CD4-positive, alpha-beta T cell treated with Interleukin-6 for 4 hours (primary cell): ENCODE data around the gene VAPB.
"Not testable (repeated sequence)": the region's sequence is repeated elsewhere in the genome, so short reads cannot be mapped to it uniquely, and the experiment has no call there.

Experiments used
- DNase-seq: peaks from one replicate; pipeline ENCODE4 v3.0.0-alpha.2; 2020; ENCODE audit warnings: mixed read lengths

The VAPB gene

DNA sequence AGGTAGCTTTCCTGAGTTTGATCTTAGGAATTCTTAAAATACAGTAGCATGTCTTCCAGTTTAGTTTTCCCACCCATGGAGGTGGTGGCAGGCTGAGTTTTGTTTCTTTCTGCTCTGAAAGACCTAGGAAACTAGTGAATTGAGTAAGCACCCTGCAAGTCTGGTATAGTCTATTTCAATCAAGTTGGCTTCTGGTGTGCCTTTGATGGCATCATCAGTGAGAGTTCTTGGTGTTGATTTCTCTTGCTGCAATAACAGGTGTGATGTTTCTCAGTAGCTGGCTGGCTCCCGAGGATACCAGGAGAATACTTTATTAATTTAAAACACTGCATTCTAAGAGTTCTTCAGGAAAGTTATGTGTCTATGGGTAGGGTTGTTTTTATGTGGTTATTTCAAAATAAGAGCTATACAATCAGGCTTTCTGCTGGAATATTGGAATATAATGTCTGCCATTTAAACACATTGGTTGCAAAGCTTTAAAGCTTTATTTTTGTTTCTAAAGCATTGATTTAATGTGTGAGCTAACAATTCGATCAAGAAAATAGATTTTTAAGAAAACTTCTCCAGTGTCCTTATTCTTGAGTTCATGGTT is 19.0 kb downstream of the VAPB start:
- DNase-seq, result peak; percentile 29

DNA sequence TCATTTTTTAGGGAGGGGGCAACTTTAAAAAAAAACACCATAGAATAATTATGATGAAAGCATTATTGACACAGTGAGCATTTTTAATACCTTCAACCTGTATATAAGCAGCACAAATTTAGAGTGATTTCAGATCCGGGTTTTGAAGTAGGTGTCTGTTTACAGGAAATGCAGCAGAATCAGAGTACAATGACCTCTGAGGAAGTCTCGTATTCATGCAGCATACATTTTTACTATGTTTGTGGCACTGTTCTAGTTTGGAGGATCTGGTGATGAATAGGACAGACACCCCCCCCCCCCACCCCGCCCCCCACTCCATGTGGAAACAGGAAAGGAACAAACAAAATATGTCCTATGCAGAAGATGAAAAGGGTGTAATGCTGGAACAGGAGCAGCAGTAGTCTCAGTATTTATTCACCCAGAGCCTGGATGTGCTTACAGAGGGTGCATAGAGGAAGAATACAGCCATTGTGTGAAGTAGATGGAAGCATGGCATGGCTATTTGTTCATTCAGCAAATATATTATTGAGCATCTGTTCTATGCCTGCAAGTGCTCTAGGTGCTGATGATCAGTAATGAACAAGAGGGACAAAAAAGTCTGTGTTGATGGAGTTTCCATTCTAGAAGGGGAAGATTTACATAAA is 19.7 kb downstream of the VAPB start:
- DNase-seq, result peak; percentile 30

DNA sequence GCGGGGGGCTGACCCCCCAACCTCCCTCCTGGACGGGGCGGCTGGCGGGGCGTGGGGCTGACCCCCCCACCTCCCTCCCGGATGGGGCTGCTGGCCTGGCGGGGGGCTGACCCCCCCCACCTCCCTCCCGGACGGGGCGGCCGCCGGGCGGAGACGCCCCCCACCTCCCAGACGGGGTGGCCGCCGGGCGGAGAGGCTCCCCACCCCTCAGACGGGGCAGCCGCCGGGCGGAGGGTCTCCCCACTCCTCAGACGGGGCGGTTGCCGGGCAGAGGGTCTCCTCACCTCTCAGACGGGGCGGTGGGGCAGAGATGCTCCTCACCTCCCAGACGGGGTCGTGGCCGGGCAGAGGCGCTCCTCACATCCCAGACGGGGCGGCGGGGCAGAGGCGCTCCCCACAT is 25.2 kb downstream of the VAPB start:
- DNase-seq, result not testable (repeated sequence)

DNA sequence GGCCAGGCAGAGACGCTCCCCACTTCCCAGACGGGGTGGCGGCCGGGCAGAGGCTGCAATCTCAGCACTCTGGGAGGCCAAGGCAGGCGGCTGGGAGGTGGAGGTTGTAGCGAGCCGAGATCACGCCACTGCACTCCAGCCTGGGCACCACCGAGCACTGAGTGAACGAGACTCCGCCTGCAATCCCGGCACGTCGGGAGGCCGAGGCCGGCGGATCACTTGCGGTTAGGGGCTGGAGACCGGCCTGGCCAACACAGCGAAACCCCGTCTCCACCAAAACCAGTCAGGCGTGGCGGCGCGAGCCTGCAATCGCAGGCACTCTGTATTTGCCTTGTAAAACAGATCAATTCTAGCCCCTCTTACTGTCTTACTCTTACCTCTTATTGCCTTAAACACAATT is 25.8 kb downstream of the VAPB start:
- not testable (repeated sequence) for DNase-seq

DNA sequence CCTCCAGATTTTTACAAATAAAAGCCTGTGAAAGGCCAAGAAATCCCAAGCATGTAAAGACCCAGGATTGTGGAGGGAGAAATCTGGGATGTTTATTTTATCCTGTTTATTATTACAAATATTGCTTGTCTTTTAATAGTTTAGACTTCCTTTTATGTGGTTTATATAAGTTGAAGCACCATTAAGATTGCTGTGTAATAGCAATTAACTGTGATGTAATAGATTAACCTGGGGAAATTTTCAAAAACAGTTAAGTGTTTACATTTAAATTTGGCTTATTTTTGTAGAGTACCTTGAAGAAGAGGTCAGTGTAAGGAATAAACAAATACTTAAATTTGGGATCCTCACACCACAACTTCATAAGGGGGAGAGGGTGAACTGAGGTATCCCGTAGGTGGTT is 27.0 kb downstream of the VAPB start:
- no peak for DNase-seq

DNA sequence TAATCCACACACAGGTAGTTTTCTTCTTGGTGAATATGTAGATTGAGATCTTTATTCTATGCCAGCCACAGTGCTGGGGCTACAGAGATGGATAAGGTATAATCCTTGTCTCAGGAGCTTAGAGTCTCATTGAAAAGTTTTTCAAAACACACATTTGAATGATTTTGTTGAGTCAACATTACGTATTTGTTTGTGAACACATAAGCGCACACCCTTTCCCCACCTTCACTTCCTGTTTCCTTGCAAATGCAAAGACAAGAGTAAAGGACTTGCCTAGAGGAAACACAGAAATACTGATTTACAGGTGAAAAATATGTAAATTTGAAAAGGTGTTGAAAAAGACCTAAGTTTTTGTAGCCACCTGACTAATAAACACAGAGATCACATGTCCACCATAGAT is 27.8 kb downstream of the VAPB start:
- DNase-seq, result peak; percentile 18

DNA sequence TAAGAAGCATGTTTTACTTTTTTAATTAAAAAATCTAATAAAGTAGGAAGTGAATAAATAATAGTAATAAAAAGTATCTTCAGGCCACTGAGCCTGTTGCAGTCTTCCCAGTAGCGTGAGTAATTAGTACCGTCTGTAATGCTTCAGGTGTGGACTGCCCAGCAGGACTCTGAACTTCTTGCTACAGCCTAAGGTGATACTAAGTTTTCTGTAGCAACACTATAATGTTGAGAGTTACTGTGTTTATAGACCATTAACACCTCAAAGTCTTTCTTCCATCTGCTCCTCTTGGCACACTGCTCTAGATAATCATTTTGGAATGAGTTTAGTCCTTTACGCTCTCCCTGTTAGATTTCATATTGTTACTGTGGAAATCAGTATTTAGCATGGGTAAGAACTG is 28.4 kb downstream of the VAPB start:
- no peak for DNase-seq

DNA sequence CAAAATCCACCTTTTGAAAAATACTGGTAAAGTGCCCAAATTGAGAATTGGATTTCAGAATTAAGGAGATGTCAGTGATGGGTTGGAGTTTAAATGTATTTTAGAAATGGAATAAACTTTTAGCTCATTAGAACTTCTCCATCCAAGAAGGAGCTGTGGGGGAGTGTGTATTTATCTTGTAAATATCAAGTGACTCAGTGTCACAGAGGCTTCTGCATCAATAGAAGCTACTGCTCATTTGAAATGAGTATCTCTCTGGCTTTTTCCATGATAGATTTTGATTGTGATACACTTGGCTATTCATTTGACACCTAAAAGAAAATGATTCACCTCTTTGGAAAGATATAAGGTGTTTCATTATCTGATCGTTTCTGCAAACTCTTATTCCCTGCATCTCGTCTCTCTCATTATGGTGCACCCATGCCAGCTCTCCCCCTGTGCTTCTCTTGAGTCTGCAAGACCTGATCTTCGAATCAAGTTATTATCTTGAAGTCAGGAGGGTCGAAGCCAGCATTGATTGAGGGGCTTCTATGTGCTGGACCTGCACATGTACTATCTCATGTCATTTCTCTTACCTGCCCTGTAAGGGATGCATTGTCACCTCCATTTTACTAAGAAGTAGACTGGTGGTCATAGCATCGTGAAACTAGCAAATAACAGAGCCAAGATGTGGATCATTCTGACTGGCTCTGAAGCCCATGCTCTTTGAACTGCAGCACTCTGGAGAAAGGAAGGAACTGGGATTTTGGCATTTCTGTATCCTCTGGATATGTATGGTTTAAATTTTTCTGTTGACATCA is 30.1 kb downstream of the VAPB start:
- no peak for DNase-seq

DNA sequence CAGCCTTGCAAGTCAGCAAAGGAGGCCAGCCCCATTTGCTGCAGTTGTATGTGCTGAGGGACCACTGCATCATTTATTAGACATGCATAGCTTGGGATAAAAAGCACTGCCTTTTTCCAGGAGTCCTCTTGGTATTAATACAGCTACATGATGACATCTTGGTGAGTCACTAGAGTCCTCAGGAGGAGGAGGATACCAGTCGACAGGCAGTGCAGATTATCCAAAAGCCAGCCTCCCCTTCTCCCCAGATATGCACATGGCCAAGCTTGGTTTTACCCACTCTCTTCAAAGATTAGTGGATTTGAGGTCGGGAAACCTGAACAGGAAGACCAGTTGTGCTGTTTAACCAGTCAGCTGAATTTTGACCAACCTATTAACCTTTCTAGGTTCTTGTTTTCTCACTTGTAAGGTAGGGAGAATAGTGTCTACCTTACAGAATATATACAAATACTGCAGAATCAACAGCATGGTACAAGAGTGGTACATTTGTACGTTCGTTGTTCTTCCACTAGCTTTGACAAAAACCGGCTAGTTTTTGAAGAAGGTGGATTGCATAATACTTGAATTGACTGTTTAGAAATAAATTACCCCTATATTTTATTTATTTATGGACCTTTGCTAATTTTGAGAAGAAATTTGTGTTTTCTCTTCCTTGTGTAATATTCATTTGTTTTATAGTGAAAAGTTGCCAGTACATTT is 31.9 kb downstream of the VAPB start:
- no peak for DNase-seq

DNA sequence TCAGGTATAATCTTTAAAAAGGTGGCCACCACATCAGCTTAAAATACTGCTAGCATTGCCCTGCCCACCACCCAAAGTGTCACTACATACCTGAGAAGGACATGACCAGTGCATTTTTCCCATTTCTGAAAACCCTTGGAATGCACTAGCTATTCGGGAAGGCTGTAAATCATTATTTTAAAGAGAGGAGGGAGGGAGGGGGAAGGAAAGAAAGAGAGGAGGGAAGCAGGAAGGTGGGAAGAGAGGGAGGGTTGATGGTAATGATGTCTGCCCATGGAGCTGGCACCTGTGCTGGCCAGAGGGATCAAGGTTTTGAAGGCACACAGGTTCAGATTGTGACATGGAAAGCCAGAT is 32.4 kb downstream of the VAPB start:
- no peak for DNase-seq

DNA sequence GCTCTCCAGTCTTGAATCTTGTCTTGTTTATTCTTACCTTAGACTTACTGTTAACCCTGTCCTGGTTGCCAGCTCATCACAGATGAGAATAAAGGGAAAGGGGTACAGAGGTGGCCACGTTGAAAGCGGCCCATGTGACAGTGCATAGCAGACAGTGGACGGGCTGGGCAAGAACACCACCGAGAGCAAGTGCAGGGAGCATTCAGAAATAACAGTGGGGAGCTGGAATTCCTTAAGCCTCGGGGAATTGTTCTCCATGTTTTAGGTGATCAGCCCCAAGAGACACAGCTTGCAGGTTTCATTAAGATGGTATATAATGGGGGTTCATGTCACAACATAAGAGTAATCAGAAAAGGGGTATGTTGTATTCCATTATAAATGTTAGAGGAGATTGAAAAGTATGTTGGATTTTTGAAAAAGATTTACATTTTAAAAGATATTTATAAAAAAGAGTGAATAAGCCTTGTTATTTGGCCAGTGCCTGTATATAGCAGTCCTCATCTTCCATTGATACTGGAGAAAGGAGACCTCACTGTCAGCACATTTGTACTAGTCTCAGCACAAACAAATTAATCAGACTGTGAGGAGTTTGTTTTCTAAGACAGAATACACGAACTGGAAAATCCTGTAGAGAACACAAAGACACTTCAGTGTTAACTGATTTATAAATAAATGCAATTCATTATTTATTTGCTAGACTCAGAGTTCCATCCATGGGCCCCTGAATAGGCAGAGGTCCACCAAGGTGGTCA is 35.4 kb downstream of the VAPB start:
- DNase-seq, result no peak

DNA sequence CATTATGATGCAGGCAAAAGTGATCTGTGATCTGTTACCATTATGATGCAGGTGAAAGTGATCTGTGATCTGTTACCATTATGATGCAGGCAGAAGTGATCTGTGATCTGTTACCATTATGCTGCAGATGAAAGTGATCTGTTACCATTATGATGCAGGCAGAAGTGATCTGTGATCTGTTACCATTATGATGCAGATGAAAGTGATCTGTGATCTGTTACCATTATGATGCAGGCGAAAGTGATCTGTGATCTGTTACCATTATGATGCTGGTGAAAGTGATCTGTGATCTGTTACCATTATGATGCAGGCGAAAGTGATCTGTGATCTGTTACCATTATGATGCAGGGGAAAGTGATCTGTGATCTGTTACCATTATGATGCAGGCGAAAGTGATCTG is 38.5 kb downstream of the VAPB start:
- not testable (repeated sequence) for DNase-seq

DNA sequence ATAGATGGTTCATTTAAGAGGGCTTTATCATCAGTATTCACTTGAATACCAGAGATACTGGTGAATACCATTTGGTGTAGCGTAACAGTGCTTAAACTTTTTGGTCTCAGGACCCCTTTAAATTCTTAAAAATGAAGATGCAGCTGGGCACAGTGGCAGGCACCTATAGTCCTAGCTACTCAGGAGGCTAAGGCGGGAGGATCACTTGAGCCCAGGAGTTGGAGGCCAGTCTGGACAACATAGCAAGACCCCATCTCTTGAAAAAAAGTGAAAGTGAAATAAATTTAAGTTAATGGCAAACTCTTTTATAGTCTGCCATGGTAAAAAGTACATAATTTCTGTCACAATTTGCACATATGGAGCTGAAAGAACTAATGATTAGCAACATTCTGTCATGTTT is 39.3 kb downstream of the VAPB start:
- no peak for DNase-seq

DNA sequence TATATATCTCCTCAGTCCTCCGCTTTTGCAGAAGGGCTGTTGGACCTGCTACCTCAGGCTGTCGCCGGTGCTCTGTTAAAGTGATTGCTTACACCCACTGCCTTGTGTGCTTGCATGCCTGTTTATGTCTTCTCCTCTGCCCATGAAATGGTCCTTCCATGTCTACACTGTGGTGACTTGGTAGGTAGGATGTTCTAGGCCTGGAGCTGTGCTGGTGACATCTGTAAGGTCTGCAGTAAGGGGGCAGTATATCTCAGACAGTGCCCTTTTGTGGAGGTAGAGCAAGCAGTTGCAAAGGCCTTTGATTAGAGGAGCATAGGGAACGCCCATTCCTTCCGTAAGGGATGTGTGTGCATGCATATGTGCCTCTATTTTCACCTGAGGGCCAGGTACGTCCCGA is 40.3 kb downstream of the VAPB start:
- no peak for DNase-seq

DNA sequence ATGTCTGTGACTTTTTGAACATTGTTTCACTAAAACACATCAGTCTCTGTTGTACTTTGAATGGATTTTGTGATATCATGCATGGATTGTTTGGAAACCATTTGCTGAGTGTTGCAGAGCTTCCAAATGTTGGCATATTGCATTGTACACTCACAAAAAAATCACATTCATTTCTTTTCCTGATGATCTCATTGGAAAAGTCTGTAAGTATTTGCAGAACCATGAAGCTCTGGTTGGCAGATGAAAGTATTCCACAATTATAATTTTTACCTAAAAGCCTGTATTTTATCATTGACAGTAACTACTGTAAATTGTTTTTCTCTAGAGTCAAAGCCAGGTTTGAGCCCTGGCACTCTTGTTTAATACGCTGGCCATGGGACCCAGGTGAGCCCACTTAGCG is 42.1 kb downstream of the VAPB start:
- no peak for DNase-seq

DNA sequence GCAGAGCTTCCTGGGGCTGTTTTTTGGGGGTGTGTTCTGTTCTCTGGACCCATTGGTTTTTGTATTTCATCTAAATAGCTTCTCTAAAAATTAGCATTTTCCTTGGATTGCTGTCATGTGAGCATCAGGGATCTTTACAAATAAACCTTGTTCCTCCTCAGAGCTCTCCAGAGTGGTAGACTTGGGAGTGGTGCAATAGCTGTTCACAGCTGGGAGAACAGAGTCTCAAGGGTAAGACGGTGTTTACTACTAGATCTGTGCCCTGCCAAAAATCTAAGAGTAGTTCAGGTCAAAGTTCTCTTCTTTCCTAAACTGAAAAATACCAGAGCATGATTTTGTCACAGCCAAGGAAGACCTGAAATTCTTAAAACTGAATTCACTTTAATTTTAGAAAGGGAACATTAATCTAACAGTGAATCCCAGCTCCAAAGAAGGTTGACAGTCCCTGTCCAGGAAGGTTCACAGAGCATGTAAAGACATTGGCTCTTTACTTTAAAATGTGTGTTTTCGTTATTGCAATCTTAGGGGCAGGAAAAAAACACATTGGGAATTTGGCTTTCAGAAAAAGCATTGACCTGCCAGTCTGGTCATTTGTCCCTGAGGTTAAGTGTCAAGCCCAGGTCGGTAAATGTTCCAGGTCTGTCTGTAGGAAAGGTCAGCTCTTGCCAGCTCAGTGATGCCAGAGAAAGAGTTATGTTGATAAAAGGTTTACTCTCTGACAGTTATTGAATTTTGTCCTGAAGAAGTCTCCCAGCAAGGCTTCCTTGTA is 43.3 kb downstream of the VAPB start:
- DNase-seq, result no peak

DNA sequence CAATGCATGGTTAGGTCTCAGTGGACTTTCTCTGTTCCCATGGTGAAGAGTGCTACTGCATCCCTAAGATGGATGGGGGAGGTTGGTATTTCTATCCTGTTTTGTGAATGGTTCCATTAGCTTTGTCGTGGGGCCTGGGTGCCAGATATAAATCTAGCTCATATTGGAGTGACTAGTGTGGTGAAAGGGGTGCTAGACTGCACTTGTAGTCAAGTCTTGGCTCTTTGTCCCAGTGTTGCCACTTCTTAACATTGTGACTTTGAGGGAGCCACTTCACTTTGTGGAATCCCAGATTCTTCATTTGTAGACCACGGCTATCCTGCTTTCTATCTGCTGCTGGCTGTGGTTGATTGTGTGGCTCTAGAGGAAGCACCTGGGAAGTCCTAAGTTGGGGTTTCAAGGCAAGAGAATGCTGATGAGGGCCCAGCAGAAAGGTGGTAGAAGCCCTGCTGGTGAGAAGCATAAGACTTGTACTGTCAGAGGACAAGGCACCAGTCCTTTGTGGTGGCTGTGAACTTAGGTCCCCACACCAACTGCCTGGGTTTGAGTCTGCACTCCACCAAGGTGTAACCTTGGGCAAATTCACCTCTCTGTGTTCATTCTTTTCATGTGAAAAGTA is 44.1 kb downstream of the VAPB start:
- no peak for DNase-seq

DNA sequence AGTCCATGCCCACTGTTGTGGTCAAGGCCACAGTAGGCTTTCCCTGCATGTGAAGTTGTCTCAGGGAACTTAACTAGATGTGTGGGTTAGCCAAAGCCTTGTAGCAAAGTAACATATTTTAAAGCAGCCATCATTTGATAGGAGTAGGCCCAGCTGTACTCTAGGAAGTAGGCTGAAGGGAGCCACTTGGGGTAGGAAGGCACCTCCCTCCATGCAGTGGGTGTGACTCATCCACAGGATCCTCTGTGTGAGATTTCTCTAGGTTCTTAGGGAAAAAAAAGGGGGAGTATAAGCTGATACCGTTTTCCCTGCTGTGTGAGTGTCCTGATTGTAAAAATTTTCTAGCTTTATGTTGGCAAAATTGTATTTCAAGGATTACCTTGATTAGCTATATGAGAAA is 44.7 kb downstream of the VAPB start:
- no peak for DNase-seq

DNA sequence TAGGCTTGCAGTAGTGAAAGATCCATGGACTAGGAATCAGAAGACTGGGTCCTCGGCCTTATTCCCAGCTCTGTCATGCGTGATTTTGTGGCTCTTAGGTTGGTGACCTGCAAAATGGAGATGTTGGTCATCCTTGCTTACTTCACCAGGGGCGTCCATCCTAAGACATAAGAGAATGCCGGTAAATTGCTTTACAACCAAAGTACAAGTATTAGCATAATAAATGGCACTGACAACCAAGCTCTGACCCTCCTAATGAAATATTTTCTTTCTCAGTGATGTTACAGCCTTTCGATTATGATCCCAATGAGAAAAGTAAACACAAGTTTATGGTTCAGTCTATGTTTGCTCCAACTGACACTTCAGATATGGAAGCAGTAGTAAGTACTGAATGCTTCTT is 45.3 kb downstream of the VAPB start:
- DNase-seq, result no peak

DNA sequence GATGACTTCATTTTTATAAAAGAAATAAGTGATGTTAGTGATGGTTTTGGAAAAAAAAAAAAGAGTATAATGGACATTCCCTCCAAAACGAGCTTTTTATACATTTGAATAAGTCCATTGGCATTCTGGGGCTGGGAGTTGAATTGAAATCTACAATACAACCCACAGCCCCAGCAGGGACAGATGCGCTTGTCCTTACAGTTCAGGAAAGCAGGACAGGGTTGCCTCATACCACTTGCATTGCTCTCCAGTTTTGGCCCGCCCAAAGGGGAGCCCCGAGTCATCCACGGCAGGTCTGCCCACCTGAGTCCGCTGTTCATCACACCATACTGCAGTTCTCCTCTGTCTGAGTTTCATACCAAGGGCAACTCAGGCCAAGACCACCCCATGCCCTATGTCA is 46.2 kb downstream of the VAPB start:
- no peak for DNase-seq

DNA sequence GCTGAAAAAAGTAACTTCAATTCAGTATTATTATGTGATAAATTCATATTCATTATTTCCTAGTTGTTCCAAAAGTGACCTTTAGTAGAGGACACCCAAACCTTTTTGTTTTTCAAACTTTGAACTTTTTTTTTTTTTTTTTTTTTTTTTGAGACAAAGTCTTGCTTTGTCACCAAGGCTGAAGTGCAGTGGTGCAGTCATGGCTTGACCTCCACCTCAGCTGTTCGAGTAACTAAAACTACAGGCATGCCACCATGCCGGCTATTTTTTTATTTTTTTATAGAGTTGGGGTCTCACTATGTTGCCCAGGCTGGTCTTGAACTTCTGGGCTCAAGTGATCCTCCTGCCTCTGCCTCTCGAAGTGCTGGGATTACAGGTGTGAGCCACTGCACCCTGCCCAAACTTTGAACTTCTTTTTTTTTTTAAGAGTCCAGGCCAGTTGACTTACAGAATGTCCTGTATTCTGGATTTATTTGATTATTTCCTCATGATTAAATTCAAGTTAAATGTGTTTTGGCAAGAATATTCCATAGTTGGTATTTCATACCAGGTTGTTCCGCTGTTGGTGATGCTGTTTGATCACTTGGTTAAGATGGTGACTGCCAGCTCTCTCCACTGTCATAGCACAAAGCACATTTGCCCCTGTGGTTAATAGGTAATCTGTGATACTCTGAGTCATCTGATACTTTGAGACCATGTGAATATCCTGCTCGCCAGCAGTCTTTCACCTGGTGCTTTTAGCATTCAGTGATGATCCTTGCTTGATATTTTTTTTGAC is 48.0 kb downstream of the VAPB start:
- DNase-seq, result no peak
